Stimulated activated naive CD8-positive, alpha-beta T cell treated with anti-CD3 and anti-CD28 coated beads, Interleukin-15, amount 100 ng/mL, for 72 hours (primary cell): ENCODE data around the gene KRTAP4-1.
"Not testable (repeated sequence)": the region's sequence is repeated elsewhere in the genome, so short reads cannot be mapped to it uniquely, and the experiment has no call there.

Experiments used
- ATAC-seq: fragments of 150-1000 bp; cut with Tn5 transposase; 2 replicates; pipeline ENCODE4 v1.10.0; 2021; ENCODE audit warnings: mild to moderate bottlenecking, moderate library complexity
- DNase-seq, 2 donors: peaks; one replicate each; pipeline ENCODE4 v3.0.0; 2021 to 2022
- H3K27ac Mint-ChIP-seq, 2 donors: one replicate each; pipeline ENCODE4 v1.8.0; 2022; ENCODE audit warnings: mild to moderate bottlenecking in 2 of 2, mixed read lengths in 2 of 2, moderate library complexity in 2 of 2
- H3K27me3 Mint-ChIP-seq: one replicate; pipeline ENCODE4 v1.8.0; 2022; ENCODE audit warnings: mixed read lengths
- H3K4me1 Mint-ChIP-seq: one replicate; pipeline ENCODE4 v1.8.0; 2022; ENCODE audit warnings: mild to moderate bottlenecking, mixed read lengths
- H3K4me3 Mint-ChIP-seq, 2 donors: one replicate each; pipeline ENCODE4 v1.8.0; 2022; ENCODE audit warnings: mild to moderate bottlenecking in 2 of 2, mixed read lengths in 2 of 2, moderate library complexity in 1 of 2
- H3K9me3 Mint-ChIP-seq, 2 donors: one replicate each; pipeline ENCODE4 v1.8.0; 2022; ENCODE audit warnings: mixed read lengths in 2 of 2

Gene KRTAP4-1

GRCh38 chr17:41184480-41184961, at the start of gene KRTAP4-1:
TSS of gene KRTAP4-1 (minus strand) at chr17:41184911. CDS start at chr17:41184854, 57 bp downstream.
- H3K4me3 Mint-ChIP-seq, result no peak within 1 kb of the TSS
- H3K9me3 Mint-ChIP-seq, result no peaks in the 10 kb centered on the region
- no peaks in the 10 kb centered on the region for H3K27me3 Mint-ChIP-seq
- ATAC-seq (no peak), DNase-seq (no peak)
- no peaks in the 10 kb centered on the region for H3K4me1 Mint-ChIP-seq
- no peak within 1 kb of the TSS for H3K27ac Mint-ChIP-seq

DNA sequence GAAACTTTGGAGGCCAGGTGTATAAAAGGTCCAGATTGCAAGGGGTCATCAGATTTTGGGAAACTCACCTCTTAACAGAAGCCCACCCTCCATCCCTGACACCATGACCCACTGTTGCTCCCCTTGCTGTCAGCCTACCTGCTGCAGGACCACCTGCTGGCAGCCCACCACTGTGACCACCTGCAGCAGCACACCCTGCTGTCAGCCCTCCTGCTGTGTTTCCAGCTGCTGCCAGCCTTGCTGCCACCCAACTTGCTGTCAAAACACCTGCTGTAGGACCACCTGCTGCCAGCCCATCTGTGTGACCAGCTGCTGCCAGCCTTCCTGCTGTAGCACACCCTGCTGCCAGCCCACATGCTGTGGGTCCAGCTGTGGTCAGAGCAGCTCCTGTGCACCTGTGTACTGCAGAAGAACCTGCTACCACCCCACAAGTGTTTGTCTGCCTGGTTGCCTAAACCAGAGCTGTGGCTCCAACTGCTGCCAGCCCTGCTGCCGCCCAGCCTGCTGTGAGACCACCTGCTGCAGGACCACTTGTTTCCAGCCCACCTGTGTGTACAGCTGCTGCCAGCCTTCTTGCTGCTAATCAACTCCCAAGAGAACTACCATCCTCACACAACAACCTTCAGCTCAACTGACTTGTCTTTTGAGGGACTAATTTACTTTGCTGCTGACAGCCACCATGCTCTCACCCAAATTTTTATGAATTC, 47.8 kb upstream of the KRTAP4-1 start, which contains the start of gene KRTAP9-3:
TSS of gene KRTAP9-3 (plus strand) at position 51 of the 707 bp plus-strand sequence. CDS start at position 104, 53 bp downstream.
- ATAC-seq, H3K4me1 Mint-ChIP-seq, H3K4me3 Mint-ChIP-seq, H3K27me3 Mint-ChIP-seq, DNase-seq, H3K9me3 Mint-ChIP-seq: not testable (repeated sequence)
- peak within 1 kb of the TSS in 1 of 2 donors; percentile 39 for H3K27ac Mint-ChIP-seq

- no peak for DNase-seq
- ATAC-seq, result no peak
- Mint-ChIP-seq H3K4me1 (no peaks in the 10 kb centered on the region), H3K9me3 (no peaks in the 10 kb centered on the region), H3K4me3 (no peak overlapping the region), H3K27ac (no peak overlapping the region), H3K27me3 (no peaks in the 10 kb centered on the region)
Measured at GRCh38 chr17:41231731-41232130, 47.0 kb upstream of the KRTAP4-1 start.

DNA sequence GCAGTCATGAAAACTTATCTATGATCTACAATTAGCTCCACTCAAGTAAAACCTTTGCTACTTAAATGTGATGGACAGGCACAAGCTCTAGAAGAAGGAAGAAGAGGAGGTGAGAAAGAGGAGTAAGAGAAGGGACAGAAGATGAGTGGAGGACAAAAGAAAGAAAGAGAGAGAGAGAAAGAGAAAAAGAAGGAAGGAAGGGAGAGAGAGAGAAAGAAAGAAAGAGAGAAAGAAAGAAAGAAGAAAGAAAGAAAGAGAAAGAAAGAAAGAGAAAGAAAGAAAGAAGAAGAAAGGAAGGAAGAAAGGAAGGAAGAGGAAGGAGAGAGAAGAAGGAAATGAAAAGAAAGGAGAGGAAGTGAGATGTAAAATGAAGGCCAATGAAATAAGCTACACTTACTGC, 45.4 kb upstream of the KRTAP4-1 start:
- ATAC-seq, result no peak
- Mint-ChIP-seq H3K4me3 (no peak overlapping the region), H3K4me1 (no peaks in the 10 kb centered on the region), H3K27me3 (no peaks in the 10 kb centered on the region), H3K27ac (no peak overlapping the region), H3K9me3 (no peaks in the 10 kb centered on the region)
- DNase-seq, result no peak

DNA sequence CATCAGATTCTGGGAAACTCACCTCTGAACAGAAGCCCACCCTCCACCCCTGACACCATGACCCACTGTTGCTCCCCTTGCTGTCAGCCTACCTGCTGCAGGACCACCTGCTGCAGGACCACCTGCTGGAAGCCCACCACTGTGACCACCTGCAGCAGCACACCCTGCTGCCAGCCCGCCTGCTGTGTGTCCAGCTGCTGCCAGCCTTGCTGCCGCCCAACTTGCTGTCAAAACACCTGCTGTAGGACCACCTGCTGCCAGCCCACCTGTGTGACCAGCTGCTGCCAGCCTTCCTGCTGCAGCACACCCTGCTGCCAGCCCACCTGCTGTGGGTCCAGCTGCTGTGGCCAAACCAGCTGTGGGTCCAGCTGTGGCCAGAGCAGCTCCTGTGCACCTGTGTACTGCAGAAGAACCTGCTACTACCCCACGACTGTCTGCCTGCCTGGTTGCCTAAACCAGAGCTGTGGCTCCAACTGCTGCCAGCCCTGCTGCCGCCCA, 41.9 kb upstream of the KRTAP4-1 start, which contains the start of gene KRTAP9-2:
TSS of gene KRTAP9-2 (plus strand) at position 51 of the 498 bp plus-strand sequence. CDS start at position 58, 7 bp downstream.
- H3K27ac Mint-ChIP-seq, H3K9me3 Mint-ChIP-seq: not testable (repeated sequence)

DNA sequence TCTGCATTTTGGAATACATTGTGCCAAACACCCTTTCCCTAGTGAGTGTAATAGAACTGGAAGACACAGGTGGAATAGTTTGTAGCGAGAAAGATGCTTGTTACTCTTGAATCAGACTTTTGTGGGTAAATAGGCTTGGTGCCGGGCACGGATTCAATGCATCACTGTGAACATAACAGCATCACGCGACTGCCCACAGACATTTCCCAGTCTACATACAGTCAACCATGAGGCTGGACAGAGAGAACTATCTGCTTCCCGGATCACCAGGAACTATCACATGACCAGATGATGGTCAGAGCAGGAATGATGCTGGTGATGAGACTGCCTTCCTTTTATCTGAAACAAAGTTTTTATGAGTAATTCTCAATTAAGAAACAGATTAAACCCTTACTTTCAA, 41.3 kb upstream of the KRTAP4-1 start:
- DNase-seq (no peak), ATAC-seq (no peak)
- no peak overlapping the region for H3K27ac Mint-ChIP-seq
- no peaks in the 10 kb centered on the region for H3K4me1 Mint-ChIP-seq
- no peak overlapping the region for H3K4me3 Mint-ChIP-seq
- no peaks in the 10 kb centered on the region for H3K27me3 Mint-ChIP-seq
- no peaks in the 10 kb centered on the region for H3K9me3 Mint-ChIP-seq

More for the DNA sequence above, 41.9 kb upstream of the KRTAP4-1 start, which contains the start of gene KRTAP9-2:
- not testable (repeated sequence) for H3K27me3 Mint-ChIP-seq, H3K4me3 Mint-ChIP-seq, DNase-seq, H3K4me1 Mint-ChIP-seq, ATAC-seq

DNA sequence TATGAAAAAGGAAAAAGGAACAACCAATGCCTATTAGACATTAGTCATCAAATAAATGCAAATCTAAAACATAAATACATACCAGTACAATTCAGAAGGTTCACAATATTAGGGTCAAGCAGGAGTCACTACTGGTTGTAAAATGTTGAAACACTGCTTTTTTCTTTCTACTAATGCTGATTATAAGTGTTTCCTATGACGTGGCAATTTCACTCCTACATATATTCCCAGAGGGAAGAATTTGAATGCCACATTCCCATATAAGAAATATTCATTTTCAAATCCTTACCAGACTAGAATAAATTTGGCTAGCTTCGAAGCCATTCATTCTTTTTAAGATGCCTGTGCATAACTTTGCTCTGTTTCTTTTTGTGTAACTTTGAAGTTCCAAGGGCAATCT, 39.1 kb upstream of the KRTAP4-1 start:
- no peak overlapping the region for H3K4me3 Mint-ChIP-seq
- no peaks in the 10 kb centered on the region for H3K4me1 Mint-ChIP-seq
- H3K27me3 Mint-ChIP-seq, result no peaks in the 10 kb centered on the region
- DNase-seq, result no peak
- no peak overlapping the region for H3K27ac Mint-ChIP-seq
- no peak for ATAC-seq
- H3K9me3 Mint-ChIP-seq, result peaks cover 6 to 13% of the 10 kb centered on the region in 2 donors

DNA sequence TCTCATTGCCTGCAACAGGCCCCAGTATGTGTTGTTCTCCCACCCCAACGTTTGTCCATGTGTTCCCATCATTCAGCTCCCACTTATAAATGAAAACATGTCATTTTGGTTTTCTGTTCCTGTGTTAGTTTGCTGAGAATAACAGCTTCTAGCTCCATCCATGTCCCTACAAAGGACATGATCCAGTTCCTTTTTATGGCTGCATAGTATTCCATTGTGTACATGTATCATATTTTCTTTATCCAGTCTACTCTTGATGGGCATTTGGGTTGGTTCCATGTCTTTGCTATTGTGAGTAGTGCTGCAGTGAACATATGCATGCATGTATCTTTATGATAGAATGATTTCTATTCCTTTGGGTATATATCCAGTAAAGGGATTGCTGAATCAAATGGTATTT, 31.0 kb upstream of the KRTAP4-1 start:
- no peak for DNase-seq
- H3K4me1 Mint-ChIP-seq, result peaks cover 4% of the 10 kb centered on the region
- no peak overlapping the region for H3K4me3 Mint-ChIP-seq
- H3K27ac Mint-ChIP-seq, result no peak overlapping the region
- H3K27me3 Mint-ChIP-seq, result peaks cover 9% of the 10 kb centered on the region
- ATAC-seq, result no peak
- peaks cover 10 to 11% of the 10 kb centered on the region in 2 donors for H3K9me3 Mint-ChIP-seq

GRCh38 chr17:41212524-41213169, 27.9 kb upstream of the KRTAP4-1 start:
- no peak for DNase-seq
- Mint-ChIP-seq H3K4me1 (peaks cover 4% of the 10 kb centered on the region), H3K27ac (no peak overlapping the region), H3K27me3 (peaks cover 9% of the 10 kb centered on the region), H3K9me3 (peaks cover 0 to 8% of the 10 kb centered on the region in 2 donors), H3K4me3 (no peak overlapping the region)
- ATAC-seq, result no peak

- Mint-ChIP-seq H3K9me3 (peaks cover 0 to 9% of the 10 kb centered on the region in 2 donors), H3K27ac (no peak overlapping the region), H3K4me1 (peaks cover 4% of the 10 kb centered on the region), H3K27me3 (peaks cover 9% of the 10 kb centered on the region), H3K4me3 (no peak overlapping the region)
- DNase-seq (no peak), ATAC-seq (no peak)
Measured at GRCh38 chr17:41211845-41212466, 27.2 kb upstream of the KRTAP4-1 start.

- DNase-seq (no peak), ATAC-seq (no peak)
- H3K27me3 Mint-ChIP-seq, result no peaks in the 10 kb centered on the region
- no peak overlapping the region for H3K4me3 Mint-ChIP-seq
- H3K9me3 Mint-ChIP-seq, result peaks cover 0 to 5% of the 10 kb centered on the region in 2 donors
- H3K27ac Mint-ChIP-seq, result no peak overlapping the region
- H3K4me1 Mint-ChIP-seq, result no peaks in the 10 kb centered on the region
Measured at GRCh38 chr17:41199421-41200078, 14.8 kb upstream of the KRTAP4-1 start.

DNA sequence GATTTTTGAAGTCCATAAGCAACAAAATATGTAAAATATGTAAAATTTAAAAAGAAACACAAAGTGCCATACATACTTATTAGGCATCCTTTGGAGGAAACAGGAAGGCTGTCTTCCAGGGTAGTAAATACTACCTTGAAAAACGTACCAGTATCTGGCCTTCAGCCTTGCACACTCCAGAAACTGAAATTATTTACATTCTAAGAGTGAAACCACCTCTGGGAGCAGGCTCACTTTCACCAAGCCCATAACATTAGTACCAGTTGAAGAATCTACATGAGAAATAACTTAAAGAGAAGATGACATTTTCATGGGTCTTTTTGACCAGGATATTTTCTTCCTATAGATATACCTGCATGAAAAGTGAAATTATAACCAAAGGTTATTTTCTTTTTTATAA, 11.4 kb upstream of the KRTAP4-1 start:
- H3K27me3 Mint-ChIP-seq, result no peaks in the 10 kb centered on the region
- ATAC-seq, result no peak
- no peak for DNase-seq
- H3K9me3 Mint-ChIP-seq, result peaks cover 0 to 10% of the 10 kb centered on the region in 2 donors
- no peak overlapping the region for H3K4me3 Mint-ChIP-seq
- H3K4me1 Mint-ChIP-seq, result no peaks in the 10 kb centered on the region
- no peak overlapping the region for H3K27ac Mint-ChIP-seq

- H3K27ac Mint-ChIP-seq, result peak overlapping the region in 1 of 2 donors; percentile 5
- peaks cover 0 to 5% of the 10 kb centered on the region in 2 donors for H3K9me3 Mint-ChIP-seq
- no peak for DNase-seq
- no peak for ATAC-seq
- H3K4me1 Mint-ChIP-seq, result no peaks in the 10 kb centered on the region
- H3K4me3 Mint-ChIP-seq, result no peak overlapping the region
- H3K27me3 Mint-ChIP-seq, result peaks cover 7% of the 10 kb centered on the region
Measured at GRCh38 chr17:41190328-41190727, 5.6 kb upstream of the KRTAP4-1 start.

DNA sequence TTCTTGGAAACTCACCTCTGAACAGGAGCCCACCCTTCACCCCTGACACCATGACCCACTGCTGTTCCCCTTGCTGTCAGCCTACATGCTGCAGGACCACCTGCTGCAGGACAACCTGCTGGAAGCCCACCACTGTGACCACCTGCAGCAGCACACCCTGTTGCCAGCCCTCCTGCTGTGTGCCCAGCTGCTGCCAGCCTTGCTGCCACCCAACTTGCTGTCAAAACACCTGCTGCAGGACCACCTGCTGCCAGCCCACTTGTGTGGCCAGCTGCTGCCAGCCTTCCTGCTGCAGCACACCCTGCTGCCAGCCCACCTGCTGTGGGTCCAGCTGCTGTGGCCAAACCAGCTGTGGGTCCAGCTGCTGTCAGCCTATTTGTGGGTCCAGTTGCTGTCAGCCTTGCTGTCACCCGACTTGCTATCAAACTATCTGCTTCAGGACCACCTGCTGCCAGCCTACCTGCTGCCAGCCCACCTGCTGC, 5.2 kb upstream of the KRTAP4-1 start, which contains the start of gene KRTAP9-1:
TSS of gene KRTAP9-1 (plus strand) at position 51 of the 482 bp plus-strand sequence. CDS start at position 51, 0 bp downstream.
- not testable (repeated sequence) for DNase-seq, ATAC-seq
- peak within 1 kb of the TSS; percentile 5 to 12 for H3K27ac Mint-ChIP-seq

DNA sequence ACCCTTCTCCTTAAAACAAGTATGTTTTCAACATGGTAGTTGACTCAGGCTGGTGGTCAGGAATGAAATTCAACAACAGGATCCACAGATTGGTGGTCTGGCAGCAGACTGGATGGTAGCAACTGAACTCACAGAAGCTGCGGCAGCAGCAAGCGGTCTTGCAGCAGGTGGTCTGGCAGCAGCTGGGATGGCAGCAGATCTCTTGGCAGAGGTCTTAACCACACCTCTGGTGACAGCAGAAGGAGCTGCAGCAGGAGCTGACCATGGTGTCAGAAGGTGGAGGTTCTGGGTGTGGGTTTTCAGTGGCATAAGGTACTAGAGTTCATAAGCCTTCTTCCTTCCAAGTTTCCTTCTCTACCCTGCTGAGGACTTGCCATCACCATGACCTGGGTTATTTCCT, 2.2 kb upstream of the KRTAP4-1 start:
- no peak for ATAC-seq
- H3K27me3 Mint-ChIP-seq, result peaks cover 7% of the 10 kb centered on the region

More for the DNA sequence above, 5.2 kb upstream of the KRTAP4-1 start, which contains the start of gene KRTAP9-1:
- not testable (repeated sequence) for H3K4me3 Mint-ChIP-seq, H3K27me3 Mint-ChIP-seq, H3K4me1 Mint-ChIP-seq, H3K9me3 Mint-ChIP-seq

More for the DNA sequence above, 2.2 kb upstream of the KRTAP4-1 start:
- no peaks in the 10 kb centered on the region for H3K9me3 Mint-ChIP-seq
- no peak overlapping the region for H3K27ac Mint-ChIP-seq
- no peak overlapping the region for H3K4me3 Mint-ChIP-seq
- no peaks in the 10 kb centered on the region for H3K4me1 Mint-ChIP-seq
- DNase-seq, result no peak
